Measurements from ENCODE around the gene OVCH2. TPM values are rescaled to one million over a fixed set of nuclear protein-coding genes. Genes with fewer than 3 reads are reported as not detected.

The OVCH2 gene
- polyA plus RNA-seq, 3 donors: not detected

- TF ChIP-seq CTCF (IDR thresholded peaks at IDR 0.05): no peak
- Histone ChIP-seq H4K20me1 (ENCODE audit: insufficient read depth, low read length) (no peaks in the 10 kb centered on the region), H3K9me3 (replicated peaks in 1 of 2; ENCODE audit: control insufficient read depth in 1 of 2, insufficient read depth in 1 of 2, low read length in 2 of 2) (no peaks in the 10 kb centered on the region), H3K4me1 (ENCODE audit: control insufficient read depth in 1 of 2, insufficient read depth in 2 of 2, low read length in 2 of 2) (no peaks in the 10 kb centered on the region), H3K36me3 (replicated peaks in 1 of 2; ENCODE audit: control insufficient read depth in 1 of 2, insufficient read depth in 2 of 2, low read length in 2 of 2) (peaks cover 90 to 100% of the 10 kb centered on the region in 2 donors), H2AFZ (ENCODE audit: insufficient read depth, low read depth, low read length, poor library complexity, severe bottlenecking) (no peak overlapping the region), H3K4me3 (replicated peaks in 1 of 3; ENCODE audit: low read depth in 2 of 3, low read length in 3 of 3) (no peak overlapping the region), H3K79me2 (ENCODE audit: insufficient read depth, low read length) (no peaks in the 10 kb centered on the region), H3K9ac (ENCODE audit: insufficient read depth, low read length, poor library complexity, severe bottlenecking) (no peak overlapping the region), H3K4me2 (replicated peaks; ENCODE audit: extremely low read depth, low read length, poor library complexity, severe bottlenecking) (no peak overlapping the region), H3K27me3 (ENCODE audit: control insufficient read depth in 2 of 2, insufficient read depth in 2 of 2, low read length in 2 of 2) (no peaks in the 10 kb centered on the region), H3K27ac (ENCODE audit: low read depth in 1 of 2, low read length in 2 of 2) (no peak overlapping the region)
- peaks cover 0 to 5% (median 4%) of the 10 kb centered on the region in 3 donors for H3K27me3 Mint-ChIP-seq (ENCODE audit: low read depth in 3 of 3)
- intact Hi-C loops (cut with micrococcal nuclease): no loop called here
- peak overlapping the region in 1 of 7 donors; percentile 11 for H3K27ac Mint-ChIP-seq
- H3K9me3 Mint-ChIP-seq: peaks cover 0 to under 1% (median 0%) of the 10 kb centered on the region in 7 donors
- peaks cover 95 to 96% of the 10 kb centered on the region in 2 donors for H3K36me3 Mint-ChIP-seq
- peaks cover 4% of the 10 kb centered on the region for H3K4me1 Mint-ChIP-seq
- DNase-seq: no peak
- no peak overlapping the region for H3K4me3 Mint-ChIP-seq
- 100% methylated on average over 1 of the region's 5 CpGs for WGBS (ENCODE audit: insufficient coverage)
Observed at GRCh38 chr11:7639643-7640025, 66.6 kb downstream of the OVCH2 start.

Other genes starting within 250 kb of the OVCH2 start
- under 1 TPM in 2 of 3 donors, not detected in 1; 0.11 to 0.17 TPM for gene OLFML1, start 221.0 kb downstream of the OVCH2 start, polyA plus RNA-seq
- gene PPFIBP2, start 192.5 kb downstream of the OVCH2 start, polyA plus RNA-seq: 10 to 100 TPM in 1 of 3 donors, 1 to 10 TPM in 2; 5.9 to 41.6 (median 8.6) TPM
- gene CYB5R2, start 33.0 kb downstream of the OVCH2 start, polyA plus RNA-seq: 1 to 10 TPM in 2 of 3 donors, under 1 TPM in 1; 0.52 to 3.7 (median 1.4) TPM
- not detected for gene OR5P2, start 90.5 kb upstream of the OVCH2 start, polyA plus RNA-seq
- gene OR5P3, start 124.4 kb upstream of the OVCH2 start, polyA plus RNA-seq: not detected
- gene OR10A6, start 224.8 kb upstream of the OVCH2 start, polyA plus RNA-seq: not detected
- gene OR10A3, start 235.2 kb upstream of the OVCH2 start, polyA plus RNA-seq: not detected

Measured in CD14-positive monocyte (primary cell).